Activated naive CD4-positive, alpha-beta T cell treated with Interleukin-2 at 50 U/mL for 16 hours (primary cell): ENCODE results near the gene RNASE4.
"Not testable (repeated sequence)": the region's sequence is repeated elsewhere in the genome, so short reads cannot be mapped to it uniquely, and the experiment has no call there.

Experiments
- DNase-seq: peaks from one replicate; pipeline ENCODE4 v3.0.0-alpha.2; 2020

The RNASE4 gene

DNA sequence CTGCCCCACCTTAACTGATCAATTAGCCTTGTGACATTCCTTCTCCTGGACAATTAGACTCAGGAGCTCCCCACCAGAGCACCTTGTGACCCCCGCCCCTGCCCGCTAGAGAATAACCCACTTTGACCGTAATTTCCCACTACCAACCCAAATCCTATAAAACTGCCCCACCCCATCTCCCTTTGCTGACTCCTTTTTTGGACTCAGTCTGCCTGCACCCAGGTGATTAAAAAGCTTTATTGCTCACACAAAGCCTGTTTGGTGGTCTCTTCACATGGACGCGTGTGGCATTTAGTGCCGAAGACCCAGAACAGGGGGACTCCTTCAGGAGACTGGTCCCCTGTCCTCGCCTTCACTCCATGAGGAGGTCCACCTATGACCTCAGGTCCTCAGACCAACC is 16.6 kb downstream of the RNASE4 start:
- not testable (repeated sequence) for DNase-seq

DNA sequence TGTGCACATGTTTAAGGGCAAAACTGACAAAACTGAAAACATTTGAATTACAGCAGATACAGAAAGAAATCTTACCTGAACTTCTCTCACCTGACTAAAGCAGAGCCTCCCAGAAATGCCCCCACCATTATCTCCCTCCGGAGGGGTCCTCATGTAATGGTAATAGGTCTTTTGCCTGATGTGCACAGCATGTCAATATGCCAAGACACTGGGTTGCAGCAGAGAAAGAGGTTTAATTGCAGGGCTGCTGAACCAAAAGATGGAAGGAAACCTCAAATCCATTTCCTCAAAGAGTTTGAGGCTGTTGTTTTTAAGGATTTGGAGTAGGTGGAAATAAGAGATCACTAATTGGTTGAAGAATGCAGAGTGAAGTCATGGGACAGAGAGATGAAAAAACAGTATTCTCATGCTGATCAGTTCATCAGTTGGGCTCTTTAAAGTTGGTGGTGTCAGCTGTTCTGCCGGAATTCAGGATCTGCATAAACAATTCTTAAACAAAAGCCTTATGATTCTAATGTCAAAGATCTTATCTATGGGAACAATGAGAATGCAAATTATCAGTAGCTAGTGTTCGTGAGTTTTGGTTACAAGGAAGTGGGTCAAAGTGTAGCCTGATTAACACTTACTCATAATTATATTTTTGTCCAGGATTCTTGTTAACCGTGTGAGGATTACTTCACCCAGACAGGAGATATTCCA is 22.4 kb downstream of the RNASE4 start:
- DNase-seq, result no peak

DNA sequence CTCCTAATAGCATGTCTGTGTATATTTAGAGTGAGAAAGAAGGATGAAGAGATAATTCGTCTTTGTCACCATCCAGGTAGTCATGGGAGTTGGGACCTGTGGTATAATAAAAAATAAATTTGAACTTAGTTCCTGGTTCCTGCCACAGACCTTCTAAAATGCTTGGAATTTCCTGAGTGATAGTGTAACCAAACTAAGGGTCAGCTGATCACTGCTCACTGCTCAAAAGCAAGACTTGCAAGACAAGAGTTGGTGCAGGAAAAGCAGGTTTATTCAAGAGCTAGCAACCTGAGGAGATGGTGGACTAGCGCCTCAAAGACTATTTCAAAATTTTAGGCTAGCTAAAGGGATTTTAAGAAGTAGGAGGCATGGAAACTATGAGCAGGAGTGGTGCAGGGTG is 23.3 kb downstream of the RNASE4 start:
- DNase-seq, result no peak

DNA sequence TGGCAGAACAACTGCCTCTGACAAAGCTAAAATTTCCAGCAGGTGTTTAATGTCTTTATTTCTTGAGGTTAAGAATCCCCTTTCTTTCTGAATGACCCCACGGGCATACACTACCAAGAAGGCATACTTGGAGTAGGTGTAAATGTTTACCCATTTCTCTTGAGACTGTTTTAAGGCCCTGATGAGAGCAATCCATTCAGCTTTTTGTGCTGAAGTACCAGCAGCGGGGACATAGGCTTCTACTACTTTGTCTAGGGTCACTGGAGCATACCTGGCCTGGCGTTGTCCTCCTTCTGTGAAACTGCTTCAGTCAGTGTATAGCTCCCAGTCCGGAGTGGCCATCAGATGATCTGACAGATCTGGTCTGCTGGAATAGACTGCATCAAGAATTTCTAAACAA is 26.9 kb downstream of the RNASE4 start:
- DNase-seq, result no peak

DNA sequence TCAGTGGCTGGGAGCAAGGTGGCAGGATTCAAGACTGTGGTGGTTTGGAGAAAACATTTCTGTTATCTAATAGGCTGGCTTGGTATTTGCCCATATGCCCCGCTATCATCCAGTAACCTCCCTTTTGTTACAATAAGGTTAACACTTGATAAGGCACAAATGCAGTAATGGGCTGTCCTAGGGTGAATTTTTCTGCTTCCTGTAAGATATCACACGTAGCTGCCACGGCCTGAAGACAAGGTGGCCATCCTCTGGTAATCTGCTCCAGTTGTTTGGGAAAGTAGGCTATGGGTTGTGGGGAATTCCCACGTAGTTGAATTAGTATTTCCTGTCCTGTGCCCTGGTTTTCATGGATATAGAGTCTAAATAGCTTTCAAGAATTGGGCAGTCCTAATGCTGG is 27.3 kb downstream of the RNASE4 start:
- no peak for DNase-seq

DNA sequence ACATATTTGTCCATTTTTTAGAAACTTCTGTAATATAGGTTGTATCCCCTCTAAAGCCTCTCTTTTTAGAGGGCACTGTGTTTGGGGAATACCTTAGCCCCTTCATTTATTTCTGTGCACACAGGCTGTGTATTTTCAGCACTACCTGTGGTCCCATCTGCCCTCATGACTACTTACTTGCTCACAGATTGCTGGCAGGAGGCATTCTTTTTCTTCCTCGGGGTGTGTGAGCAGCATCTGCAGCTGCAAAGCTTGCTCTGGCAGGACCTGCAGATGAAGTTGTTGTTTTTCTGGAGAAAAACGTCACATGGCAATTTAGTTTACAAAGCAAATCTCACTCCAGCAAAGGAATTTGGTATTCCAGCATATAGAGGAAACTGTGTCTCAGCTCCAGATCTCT is 28.5 kb downstream of the RNASE4 start:
- DNase-seq, result no peak

DNA sequence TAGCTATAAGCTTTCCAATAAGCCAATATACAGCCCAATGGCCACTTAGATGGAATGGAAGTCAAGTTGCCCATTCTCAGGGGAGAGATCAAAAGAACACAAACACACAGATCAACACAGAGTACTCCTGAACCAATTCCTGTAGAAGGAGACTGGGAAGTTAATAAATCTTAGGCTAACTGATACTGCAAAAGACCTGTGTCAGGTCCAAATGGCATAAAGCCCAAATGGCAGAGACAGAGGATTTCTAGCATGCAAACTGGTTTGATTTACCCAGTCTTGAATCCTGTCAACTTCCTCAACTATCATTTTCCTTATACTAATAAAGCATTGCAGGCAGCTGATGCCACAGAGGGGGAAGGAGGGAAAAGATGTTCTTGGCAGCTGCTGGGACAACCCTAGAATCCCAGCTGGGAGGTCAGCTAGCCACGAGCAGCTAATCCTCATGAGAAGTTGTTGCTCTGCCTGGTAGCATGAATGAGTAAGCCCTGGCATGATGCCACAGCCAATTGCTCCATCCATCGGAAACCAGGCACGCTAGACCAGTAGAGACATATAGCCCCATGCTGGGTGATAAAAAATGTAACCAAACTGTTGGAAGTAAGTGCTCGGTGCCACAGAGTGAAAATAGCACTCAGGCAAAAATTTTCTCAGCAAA is 30.4 kb downstream of the RNASE4 start:
- DNase-seq, result no peak

DNA sequence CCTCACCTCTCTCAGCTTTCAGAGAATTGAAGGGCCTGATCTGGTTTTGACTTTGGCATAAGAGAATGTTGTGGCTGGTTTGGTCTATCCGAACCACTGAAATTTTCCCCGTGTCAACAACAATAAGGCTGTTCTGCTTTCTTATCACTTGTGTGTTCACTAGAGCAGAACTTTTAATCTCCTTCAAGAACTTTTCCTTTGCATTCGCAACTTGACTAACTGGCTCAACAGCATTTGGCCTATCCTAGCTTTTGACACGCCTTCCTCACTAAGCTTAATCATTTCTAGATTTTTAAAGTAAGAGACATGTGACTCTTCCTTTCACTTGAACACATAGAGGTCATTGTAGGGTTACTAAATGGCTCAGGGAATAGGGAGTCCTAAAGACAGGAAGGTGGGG is 35.4 kb downstream of the RNASE4 start:
- no peak for DNase-seq

DNA sequence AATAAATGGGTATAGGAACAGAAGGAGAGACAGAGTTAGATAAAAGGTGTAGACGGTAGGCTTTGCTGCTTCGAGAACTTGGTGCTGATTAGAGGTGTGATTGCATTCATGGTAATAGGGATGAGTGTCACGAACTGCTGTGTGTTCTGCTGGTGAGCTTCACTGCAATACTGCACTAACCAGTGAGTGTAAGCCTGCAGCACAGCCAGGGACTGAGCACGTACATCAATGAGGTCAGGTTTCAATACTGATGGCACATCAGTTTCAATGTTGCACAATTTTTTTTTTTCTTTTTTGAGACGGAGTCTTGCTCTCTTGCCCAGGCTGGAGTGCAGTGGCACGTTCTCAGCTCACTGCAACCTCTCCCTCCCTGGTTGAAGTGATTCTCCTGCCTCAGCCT is 36.4 kb downstream of the RNASE4 start:
- no peak for DNase-seq

DNA sequence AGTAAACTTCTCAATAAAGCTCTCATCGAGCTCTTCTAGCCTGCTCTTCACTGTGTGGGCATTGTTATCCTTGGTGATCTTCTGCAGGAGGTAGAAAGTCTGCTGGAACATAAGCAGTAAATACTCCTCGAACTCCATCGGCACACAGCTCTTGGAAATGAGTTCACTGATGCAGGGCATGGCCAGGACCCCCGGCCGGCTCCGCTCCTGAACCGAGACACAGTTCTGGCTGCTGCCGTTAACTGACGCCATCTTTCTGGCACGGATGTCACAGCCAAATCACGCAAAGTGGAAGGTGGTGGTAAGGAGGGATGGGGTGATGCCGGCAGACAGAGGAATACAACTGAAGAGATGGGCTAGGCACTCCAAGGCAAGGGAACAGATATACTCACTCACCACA is 37.7 kb downstream of the RNASE4 start:
- DNase-seq, result no peak

DNA sequence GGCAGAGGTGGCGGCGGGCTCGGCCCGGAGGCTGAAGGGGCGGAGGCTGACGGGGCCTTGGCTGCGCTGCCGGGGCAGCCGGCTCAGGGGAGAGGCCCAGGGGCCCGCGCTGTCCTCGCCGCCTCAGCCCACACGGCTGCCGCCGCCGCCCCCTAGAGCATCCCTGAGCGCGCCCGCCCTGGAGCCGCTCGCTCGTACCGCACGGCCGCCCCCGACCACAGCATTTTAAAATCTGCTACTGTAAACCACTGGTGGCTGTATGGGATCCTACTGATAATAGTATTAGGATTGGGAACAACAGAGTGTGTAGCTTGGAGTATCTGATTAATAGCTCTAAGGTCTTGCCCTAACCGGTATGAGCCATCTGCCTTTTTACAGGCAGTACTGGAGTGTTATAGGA is 39.1 kb downstream of the RNASE4 start:
- no peak for DNase-seq

DNA sequence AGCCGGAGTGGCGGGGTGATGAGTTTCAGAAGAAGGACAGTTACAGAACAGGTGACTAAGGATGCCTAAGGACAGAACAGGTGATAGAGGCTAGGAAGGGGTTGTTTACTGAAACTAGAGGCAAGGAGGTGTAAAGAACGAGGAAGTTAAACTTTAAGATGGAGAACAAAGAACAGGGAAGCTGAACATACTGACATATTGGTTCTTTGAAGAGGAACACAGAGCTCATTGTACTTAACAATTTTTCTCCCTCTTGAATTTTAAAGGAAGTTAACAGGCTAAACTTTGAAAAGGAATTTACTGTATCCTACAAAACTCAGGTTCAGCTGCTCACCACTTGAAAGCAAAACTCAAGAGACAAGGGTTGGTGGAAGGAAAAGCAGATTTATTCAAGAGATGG is 41.8 kb downstream of the RNASE4 start:
- not testable (repeated sequence) for DNase-seq

DNA sequence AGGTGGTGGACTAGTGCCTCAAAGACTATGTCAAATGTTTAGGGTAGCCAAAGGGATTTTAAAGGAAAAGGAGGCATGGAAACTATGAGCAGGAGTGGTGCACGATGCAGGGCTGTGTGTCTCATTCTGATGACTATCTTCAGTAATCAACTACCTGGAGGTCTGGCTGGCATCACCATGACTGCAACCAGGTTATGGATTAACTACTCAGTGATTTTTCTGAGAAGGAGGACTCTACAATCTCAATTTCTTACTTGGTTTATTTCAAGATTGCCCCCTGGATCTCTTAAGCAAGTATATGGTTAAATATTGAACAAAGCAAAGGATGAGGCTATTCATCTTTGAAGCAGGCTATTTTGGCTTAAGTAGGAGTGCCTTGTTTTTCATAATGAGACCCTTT is 42.2 kb downstream of the RNASE4 start:
- no peak for DNase-seq

DNA sequence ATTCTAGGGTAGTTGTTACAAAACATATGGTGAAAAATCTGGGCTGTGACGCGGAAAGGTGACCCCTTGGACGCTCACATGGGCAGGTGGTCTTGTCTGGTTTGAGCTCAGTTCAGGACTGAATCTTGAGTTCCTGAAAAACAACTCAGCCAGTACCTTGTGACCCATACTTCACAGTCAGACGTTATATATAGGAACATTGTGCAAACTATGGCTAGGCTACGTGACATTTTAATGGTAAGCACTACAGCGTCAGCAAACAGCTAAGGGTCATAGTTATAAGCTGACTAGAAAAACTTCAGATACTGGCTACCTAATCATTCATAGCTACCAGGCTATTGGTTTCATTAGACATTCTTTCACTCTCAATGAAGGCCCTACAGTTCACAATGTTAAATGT is 46.5 kb downstream of the RNASE4 start:
- DNase-seq, result no peak

DNA sequence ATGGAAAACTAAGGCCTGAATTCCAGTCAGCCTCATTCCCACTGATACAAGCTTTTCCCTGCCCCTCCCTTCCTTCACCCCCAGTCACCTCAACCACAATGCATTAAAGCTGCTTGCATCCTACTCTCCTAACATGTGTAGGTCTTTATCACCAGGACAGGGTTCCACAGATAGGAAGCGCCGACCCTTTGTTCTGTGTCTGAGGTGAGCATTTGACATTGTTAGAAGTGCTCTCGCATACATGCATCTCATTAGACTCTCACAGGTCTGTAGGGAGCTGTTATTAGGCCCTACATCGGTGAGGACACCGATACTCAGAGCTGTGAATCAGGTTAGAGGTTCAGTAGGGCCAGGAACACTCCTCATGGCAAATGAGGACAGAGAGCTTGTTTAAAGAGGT is 48.1 kb downstream of the RNASE4 start:
- no peak for DNase-seq

DNA sequence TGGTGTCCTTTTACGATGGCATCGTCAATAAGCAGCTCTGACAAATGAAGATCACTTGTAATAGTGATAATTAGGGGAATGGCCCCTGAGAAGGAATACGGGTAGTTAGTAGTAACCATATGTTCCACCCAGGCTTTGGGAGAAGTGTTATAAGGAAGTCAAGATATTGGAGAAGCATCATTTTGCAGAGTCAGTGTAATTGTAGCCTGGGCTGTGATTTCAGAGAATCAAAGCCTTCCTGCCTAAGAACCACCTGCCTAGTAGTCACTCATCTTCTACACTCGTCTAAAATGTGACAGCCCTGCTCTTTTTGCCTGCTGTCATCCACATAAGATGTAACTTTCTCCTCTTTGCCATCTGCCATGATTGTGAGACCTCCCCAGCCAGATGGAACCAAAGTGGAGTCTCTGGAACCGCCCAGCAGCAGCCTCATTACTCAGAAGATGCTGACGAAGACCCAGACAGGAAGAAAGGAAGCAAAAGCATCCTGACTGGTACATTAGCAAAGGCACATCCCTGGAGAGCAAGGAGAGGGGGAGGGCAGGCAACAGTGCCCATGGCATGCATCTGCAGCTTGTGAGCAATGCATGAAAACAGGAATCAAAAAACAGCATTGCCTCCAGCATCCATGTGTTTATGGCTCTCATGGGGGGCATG is 48.7 kb downstream of the RNASE4 start:
- DNase-seq, result no peak

DNA sequence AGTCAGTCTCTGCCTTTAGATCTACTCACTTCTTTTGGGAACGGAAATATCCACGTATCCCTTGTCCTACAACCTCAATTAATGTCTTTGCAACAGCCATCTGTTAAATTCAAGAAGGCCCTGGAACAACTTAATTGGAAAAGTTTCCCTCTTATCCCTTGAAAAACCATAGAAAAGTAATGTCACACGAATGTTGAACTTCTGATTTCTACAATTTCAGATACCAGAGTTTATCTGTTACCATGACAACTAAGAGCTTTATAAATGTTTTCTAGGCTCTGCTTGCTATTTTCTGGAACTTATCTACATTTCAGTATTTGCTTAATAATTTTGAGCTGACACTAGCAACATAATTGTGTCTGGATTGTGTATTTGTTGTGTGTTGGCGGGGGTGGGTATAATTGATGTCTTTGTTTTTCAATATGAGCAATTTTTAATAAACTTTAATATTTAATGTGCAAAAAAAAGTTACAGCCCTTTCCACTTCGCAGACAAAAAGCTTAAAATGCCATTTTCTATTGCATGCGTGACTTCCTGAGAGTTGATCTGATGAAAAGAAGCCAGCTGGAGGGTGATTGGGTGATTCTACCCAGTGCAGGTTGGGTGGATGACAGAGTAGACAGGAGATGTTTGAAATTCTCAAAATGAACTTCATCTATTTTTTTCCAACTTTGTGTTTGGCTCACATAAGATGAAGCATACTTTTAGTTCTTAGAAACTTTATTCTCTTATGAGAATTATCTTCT is 49.5 kb downstream of the RNASE4 start:
- DNase-seq, result no peak

DNA sequence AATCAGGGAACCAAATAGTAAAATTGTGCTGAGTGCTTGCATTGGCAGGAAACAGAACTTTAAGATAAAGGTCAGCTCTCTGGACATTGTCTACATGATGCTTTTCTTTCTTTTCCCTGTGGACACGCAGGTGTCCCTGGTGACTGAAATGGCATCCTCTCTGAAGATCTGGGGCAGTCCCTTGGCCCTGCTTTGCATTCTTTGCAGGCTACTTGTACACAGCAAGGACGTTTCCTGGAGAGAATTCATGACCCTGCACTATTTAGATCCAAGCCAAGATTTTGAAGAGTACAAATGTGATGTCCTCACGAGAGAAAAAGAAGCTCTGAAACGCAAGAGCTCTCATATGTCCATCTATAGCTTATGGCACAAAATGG is 50.1 kb downstream of the RNASE4 start:
- no peak for DNase-seq

DNA sequence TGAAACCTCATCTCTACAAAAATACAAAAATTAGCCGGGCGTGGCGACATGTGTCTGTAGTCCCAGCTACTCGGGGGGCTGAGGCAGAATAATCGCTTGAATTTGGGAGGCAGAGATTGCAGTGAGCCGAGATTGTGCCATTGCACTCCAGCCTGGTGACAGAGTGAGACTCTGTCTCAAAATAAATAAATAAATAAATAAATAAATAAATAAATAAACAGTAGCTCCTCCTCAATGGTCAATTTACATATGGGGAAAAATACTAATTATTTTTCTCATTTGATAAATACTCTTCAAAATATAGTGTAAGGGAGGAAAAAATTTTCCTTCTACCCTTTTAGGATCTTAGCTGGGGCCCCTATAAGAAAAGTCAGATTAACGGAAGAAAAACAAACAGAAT is 53.9 kb downstream of the RNASE4 start:
- DNase-seq, result not testable (repeated sequence)

DNA sequence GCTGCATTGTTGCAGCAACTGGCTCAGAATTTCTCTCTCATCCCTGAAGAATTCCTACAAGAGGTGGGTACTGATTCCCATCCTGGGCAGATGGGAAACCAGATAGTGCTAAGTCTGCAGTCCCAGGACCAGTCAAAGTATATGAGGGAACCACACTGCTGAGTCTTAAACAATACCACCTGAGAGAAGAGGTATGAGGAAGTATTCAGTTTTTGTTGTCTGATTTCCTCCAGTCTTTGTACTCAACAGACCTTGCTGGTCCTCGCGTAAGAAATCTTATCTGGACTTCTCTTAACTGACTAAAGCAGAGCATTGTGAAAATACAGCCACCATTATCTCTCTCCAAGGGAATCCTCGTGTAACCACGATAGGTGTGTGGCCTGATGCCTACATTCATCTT is 57.8 kb downstream of the RNASE4 start:
- no peak for DNase-seq

DNA sequence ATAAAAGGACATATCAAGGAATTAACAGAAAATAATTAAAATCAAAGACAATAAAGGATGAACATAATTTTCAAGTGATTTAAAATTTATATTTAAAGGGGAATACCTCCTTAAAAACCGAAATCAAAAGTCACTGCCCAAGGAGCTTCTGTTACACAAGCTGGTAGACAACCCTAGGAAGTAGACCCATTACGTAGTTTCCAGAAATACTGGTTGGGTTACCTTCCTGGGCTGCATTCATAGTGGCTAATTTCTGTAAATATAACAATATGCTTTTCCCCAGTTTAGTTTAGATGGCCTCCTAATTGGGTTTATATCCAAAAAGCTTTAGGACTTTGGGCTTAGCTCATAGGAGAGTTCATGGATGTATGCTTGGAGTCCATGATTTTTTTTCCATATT is 59.2 kb downstream of the RNASE4 start:
- DNase-seq, result no peak

DNA sequence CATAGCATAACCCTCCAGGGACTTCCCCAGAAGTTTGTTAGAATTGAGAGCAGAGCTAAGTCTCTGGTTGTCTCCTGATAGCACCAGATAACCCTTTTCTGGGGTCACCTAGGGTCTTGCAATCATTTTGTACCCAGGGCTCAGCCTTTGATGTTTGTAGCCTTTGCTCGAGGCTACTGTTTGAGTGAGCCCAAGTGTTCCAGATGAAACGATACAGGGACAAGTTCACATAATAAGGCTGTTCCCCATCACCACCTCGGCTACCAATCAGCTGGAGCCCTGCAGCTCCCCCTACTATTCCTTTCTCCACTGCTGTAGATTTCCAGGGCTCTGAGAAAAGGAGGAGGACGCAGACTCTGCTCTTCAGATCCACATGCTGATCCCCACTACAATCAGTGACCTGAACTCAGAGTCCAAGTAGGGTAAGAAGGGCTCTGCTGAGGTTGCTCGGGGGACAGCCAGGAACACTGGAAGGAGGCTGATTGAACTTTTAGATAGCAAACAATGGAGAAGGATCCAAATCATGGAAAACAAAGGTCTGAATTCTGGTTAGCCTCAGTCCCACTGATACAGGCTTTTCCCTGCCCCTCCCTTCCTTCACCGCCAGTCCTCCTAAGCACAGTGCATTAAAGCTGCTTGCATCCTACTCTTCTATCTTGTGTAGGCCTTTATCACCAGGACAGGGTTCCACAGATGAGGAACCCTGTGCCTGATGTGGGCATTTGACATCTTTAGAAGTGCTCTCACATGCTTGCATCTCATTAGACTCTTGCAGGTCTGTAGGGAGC is 61.4 kb downstream of the RNASE4 start, which contains the start of gene EDDM3A:
EDDM3A (plus strand) TSS at position 317 of the 788 bp plus-strand sequence. CDS start 1,694 bp downstream, outside the sequence.
- no peak for DNase-seq

DNA sequence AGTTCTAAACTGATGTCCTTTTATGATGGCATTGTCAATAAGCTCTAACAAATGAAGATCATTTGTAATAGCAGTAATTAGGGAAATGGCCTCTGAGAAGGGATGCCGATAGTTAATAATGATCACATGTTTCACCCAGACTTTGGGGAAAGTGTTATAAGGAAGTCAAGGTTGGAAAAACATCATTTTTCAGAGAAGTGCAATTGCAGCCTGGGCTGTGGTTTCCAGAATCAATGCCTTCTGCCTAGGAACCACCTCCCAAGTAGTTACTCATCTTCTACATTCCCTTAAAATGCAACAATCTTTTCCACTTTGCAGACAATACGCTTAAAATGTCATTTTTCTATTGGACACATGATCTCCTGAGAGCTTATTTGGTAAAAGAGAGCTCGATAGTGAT is 62.2 kb downstream of the RNASE4 start:
- DNase-seq, result no peak
